ENCODE measurements around the gene EIF4E1B. TPM values are rescaled to one million over a fixed set of nuclear protein-coding genes. Genes with fewer than 3 reads are reported as not detected.

The EIF4E1B gene
- polyA plus RNA-seq, 2 of the 4 experiments (the other 2 are of a cell fraction), result not detected

DNA sequence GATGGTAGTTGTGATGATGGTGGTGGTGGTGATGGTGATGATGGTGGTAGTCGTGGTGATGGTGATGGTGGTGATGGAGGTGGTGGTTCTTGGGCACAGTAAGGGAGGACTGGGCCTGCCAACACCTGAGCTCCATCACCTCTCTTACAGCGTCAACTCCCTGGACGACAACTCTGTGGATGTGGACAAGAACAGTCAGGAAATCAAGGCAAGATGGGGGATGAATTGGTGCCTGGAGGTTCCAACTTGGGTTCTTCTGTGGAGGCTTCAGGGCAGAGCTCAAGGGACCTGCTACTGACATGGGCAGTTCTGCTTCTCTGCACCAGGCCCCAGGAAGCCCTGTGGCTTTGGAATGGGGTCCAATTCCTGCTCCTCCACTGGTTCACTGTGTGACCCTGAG lies 37.9 kb upstream of the EIF4E1B start (continued):
- TF ChIP-seq PBX3 (IDR thresholded peaks at IDR 0.05) (no peak), HOXA7 (CRISPR knock-in tag; IDR thresholded peaks at IDR 0.05) (no peak), RFX5 (IDR thresholded peaks at IDR 0.05) (no peak), SREBF2 (IDR thresholded peaks at IDR 0.05) (no peak), CBX2 (IDR thresholded peaks at IDR 0.05; ENCODE audit: borderline replicate concordance, low read depth) (no peak)

DNA sequence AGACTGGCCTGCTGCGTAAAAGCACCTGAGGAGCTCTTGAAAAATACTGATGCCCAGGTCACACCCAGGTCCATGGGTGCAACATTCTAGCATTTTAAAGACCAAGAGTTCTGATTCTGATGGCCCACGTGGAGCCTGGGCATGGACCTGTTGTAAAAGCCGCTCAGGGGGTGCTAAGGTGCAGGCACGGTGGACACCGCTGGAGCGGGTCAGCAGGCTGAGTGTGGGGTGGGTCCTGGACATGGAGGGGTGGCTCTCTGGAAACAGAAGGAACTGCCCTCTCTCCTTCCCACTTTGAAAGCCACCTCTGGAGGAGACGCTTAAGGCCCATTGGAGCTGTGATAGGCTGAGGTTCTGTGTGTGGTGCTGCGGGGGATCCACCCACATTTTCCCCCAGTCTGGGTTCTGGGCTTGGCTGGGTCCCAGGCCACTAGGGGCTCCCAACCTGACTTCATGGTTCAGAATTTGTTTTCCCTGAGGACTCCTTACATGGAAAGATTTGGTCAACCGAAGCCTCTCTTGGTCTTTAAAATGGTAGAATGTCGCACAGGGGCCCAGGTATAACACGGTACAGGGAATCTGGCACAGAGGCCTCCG lies 37.1 kb upstream of the EIF4E1B start:
- TF ChIP-seq CBX8 (IDR thresholded peaks at IDR 0.05) (no peak), ESRRA (IDR thresholded peaks at IDR 0.05; ENCODE audit: borderline replicate concordance, low read length) (no peak), HDAC2 (IDR thresholded peaks at IDR 0.05) (no peak), GATA3 (IDR thresholded peaks at IDR 0.05; ENCODE audit: borderline replicate concordance) (no peak), BHLHE40 (IDR thresholded peaks at IDR 0.05; ENCODE audit: low read depth, low read length) (no peak), POLR2AphosphoS2 (conservative IDR thresholded peaks at IDR 0.05; ENCODE audit: low read length) (no peak), NPAS2 (CRISPR knock-in tag; IDR thresholded peaks at IDR 0.05; ENCODE audit: borderline replicate concordance) (no peak), KDM5A (IDR thresholded peaks at IDR 0.05) (no peak), PBX3 (IDR thresholded peaks at IDR 0.05) (no peak), NFE2L2 (conservative IDR thresholded peaks at IDR 0.05; ENCODE audit: low read length) (no peak), TP53 (CRISPR knock-in tag; IDR thresholded peaks at IDR 0.05) (no peak), EP300 (IDR thresholded peaks at IDR 0.05) (no peak)
- TF ChIP-seq, protein P1, sequence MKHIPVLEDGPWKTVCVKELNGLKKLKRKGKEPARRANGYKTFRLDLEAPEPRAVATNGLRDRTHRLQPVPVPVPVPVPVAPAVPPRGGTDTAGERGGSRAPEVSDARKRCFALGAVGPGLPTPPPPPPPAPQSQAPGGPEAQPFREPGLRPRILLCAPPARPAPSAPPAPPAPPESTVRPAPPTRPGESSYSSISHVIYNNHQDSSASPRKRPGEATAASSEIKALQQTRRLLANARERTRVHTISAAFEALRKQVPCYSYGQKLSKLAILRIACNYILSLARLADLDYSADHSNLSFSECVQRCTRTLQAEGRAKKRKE (CRISPR knock-in tag; IDR thresholded peaks at IDR 0.05; ENCODE audit: low read depth), result no peak
- DNase-seq (ENCODE audit: low read depth in 1 of 2, low spot score in 1 of 2), result no peak
- no peak overlapping the region for H3K27ac ChIP-seq
- ChIA-PET CTCF (interaction anchor here (1.0 to 1.3 kb wide), 4 partner anchors 9 to 15 kb away, joined by 3 to 5 read pairs (median 3); no protein-coding TSS in a partner anchor), POLR2A (no interaction called here)
- no peak overlapping the region for H3K4me3 ChIP-seq
- 89% methylated on average over 12 of the region's 12 CpGs for WGBS (ENCODE audit: missing lambda C conversion rate)
- H3K4me2 ChIP-seq, result no peak overlapping the region
- peak in 1 of 2 experiments; percentile 20; a peak in 2 of 6 replicates for ATAC-seq
- H3K4me1 ChIP-seq, result no peaks in the 10 kb centered on the region
- no peak for FAIRE-seq
- H3K9me3 ChIP-seq, result peaks cover 4% of the 10 kb centered on the region; the same call in 2 of the 3 replicates

GRCh38 chr5:176594554-176594953 lies 35.9 kb upstream of the EIF4E1B start:
- FAIRE-seq (no peak), ATAC-seq (peak; percentile 27; a peak in 4 of 6 replicates), DNase-seq (ENCODE audit: low read depth in 1 of 2, low spot score in 1 of 2) (no peak)
- ChIA-PET CTCF (interaction anchor here (0.6 to 2.2 kb wide), 5 partner anchors 11 to 66 kb away, joined by 3 to 6 read pairs (median 3); partner anchors contain the start of gene SNCB), POLR2A (no interaction called here)
- H3K27ac ChIP-seq, result no peak overlapping the region
- TF ChIP-seq, protein P2, sequence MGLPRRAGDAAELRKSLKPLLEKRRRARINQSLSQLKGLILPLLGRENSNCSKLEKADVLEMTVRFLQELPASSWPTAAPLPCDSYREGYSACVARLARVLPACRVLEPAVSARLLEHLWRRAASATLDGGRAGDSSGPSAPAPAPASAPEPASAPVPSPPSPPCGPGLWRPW (IDR thresholded peaks at IDR 0.05), result no peak
- no peak for TF ChIP-seq KDM5A (IDR thresholded peaks at IDR 0.05)
- TF ChIP-seq TP53 (CRISPR knock-in tag; IDR thresholded peaks at IDR 0.05), result no peak
- no peak for TF ChIP-seq ZC3H11A (IDR thresholded peaks at IDR 0.05)
- TF ChIP-seq NPAS2 (CRISPR knock-in tag; IDR thresholded peaks at IDR 0.05; ENCODE audit: borderline replicate concordance), result no peak
- TF ChIP-seq FOSB (CRISPR knock-in tag; IDR thresholded peaks at IDR 0.05), result no peak
- TF ChIP-seq, protein P1 (CRISPR knock-in tag; IDR thresholded peaks at IDR 0.05; ENCODE audit: low read depth), result no peak
- no peak for TF ChIP-seq RAD21 (conservative IDR thresholded peaks at IDR 0.05 in 1 of 2, IDR thresholded peaks at IDR 0.05 in 1 of 2)
- TF ChIP-seq, protein P3, sequence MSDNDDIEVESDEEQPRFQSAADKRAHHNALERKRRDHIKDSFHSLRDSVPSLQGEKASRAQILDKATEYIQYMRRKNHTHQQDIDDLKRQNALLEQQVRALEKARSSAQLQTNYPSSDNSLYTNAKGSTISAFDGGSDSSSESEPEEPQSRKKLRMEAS (IDR thresholded peaks at IDR 0.05), result no peak
- TF ChIP-seq JUNB (IDR thresholded peaks at IDR 0.05), result no peak
- TF ChIP-seq HOXA7 (CRISPR knock-in tag; IDR thresholded peaks at IDR 0.05), result no peak
- TF ChIP-seq FOSL2 (IDR thresholded peaks at IDR 0.05), result no peak
- no peak for TF ChIP-seq FOSL2 (CRISPR knock-in tag; IDR thresholded peaks at IDR 0.05)
- TF ChIP-seq JUN (IDR thresholded peaks at IDR 0.05), result no peak
- TF ChIP-seq MYC (IDR thresholded peaks at IDR 0.05; ENCODE audit: borderline replicate concordance, low read length), result no peak
- H3K4me3 ChIP-seq, result no peak overlapping the region
- no peaks in the 10 kb centered on the region for H3K4me1 ChIP-seq
- peaks cover 4% of the 10 kb centered on the region; the same call in 2 of the 3 replicates for H3K9me3 ChIP-seq
- 90% methylated on average over 7 of the region's 8 CpGs for WGBS (ENCODE audit: missing lambda C conversion rate)
- no peak overlapping the region for H3K4me2 ChIP-seq
